Thyroid gland (tissue), 4 donors: ENCODE measurements around the gene C1R. TPM values are rescaled to one million over a fixed set of nuclear protein-coding genes. Genes with fewer than 3 reads are reported as not detected.

Source experiments
- DNase-seq, 2 donors: peaks; one replicate each; pipeline ENCODE4 v3.0.0-alpha.2; 2019
- H3K27ac ChIP-seq, 3 donors: fragments of 200-600 bp; sonication (generic); 1 replicate in 2 of 3; 2 replicates in 1 of 3; pipeline ENCODE4 v1.5.1; 2016 to 2019; ENCODE audit warnings: mild to moderate bottlenecking in 1 of 3, moderate library complexity in 1 of 3
- H3K27me3 ChIP-seq: fragments of 200-600 bp; sonication (generic); one replicate; pipeline ENCODE4 v1.5.1; 2019
- H3K36me3 ChIP-seq, 2 donors: fragments of 200-600 bp; sonication (generic); one replicate each; pipeline ENCODE4 v1.5.1; 2016 to 2019
- H3K4me1 ChIP-seq, 2 donors: fragments of 200-600 bp; sonication (generic); one replicate each; pipeline ENCODE4 v1.5.1; 2017 to 2019
- H3K4me3 ChIP-seq, 3 donors: fragments of 200-600 bp; sonication (generic); replicated peaks in 1 of 3; 1 replicate in 2 of 3; 2 replicates in 1 of 3; pipeline ENCODE4 v1.5.1; 2016; ENCODE audit warnings: mild to moderate bottlenecking in 1 of 3
- H3K9me3 ChIP-seq: fragments of 200-600 bp; sonication (generic); one replicate; pipeline ENCODE4 v1.5.1; 2017
- CTCF ChIP-seq, 6 experiments: fragments of 200-600 bp in 3 of 6; fragments of 450-650 bp in 3 of 6; sonication (generic) in 3 of 6; IDR thresholded peaks; one replicate each; pipeline ENCODE4 v1.5.1; 2016 to 2019; ENCODE audit warnings: antibody characterized with exemption in 6 of 6, mild to moderate bottlenecking in 2 of 6, inconsistent platforms in 1 of 6, moderate library complexity in 1 of 6
- POLR2A ChIP-seq, 2 donors: fragments of 450-650 bp; IDR thresholded peaks; one replicate each; pipeline ENCODE4 v1.6.1; 2017; ENCODE audit warnings: antibody characterized with exemption in 2 of 2, mild to moderate bottlenecking in 2 of 2, moderate library complexity in 1 of 2
- WGBS, 2 donors: methylation state at CpG; one replicate each; pipeline ENCODE4 v1.1.5; 2017; 5-methylcytosine and 5-hydroxymethylcytosine counted together
- intact Hi-C: fragments of 100-400 bp; cut with DNase I; formaldehyde crosslinking; loops from one replicate; pipeline ENCODE4 v1.15.1; 2023
- total RNA-seq, 4 donors: library from RNA; depleted of rRNA; stranded (reverse); fragments of >200 nt; gene quantifications; one replicate each; pipeline ENCODE4 v1.2.3, GENCODE V29; 2016

C1R gene
- total RNA-seq, 4 donors from 2014 or later: 132 to 545 (median 312) TPM

GRCh38 chr12:7093486-7093885 is 1.2 kb upstream of the C1R start:
- H3K9me3 ChIP-seq: no peaks in the 10 kb centered on the region
- intact Hi-C loops: loop anchor here (5.0 kb wide), 2 partner anchors 36 to 146 kb away; no protein-coding TSS in a partner anchor
- H3K4me3 ChIP-seq: no peak overlapping the region
- no peak for DNase-seq
- no peak overlapping the region for H3K27ac ChIP-seq
- 51 to 62% methylated on average over 5 of the region's 5 CpGs for WGBS, 2 donors
- no peaks in the 10 kb centered on the region for H3K27me3 ChIP-seq
- no peaks in the 10 kb centered on the region for H3K36me3 ChIP-seq
- peaks cover 0 to 21% of the 10 kb centered on the region in 2 donors for H3K4me1 ChIP-seq
- TF ChIP-seq POLR2A (IDR thresholded peaks at IDR 0.05) (no peak), CTCF (IDR thresholded peaks at IDR 0.05) (no peak)

GRCh38 chr12:7092986-7093460 is 778 bp upstream of the C1R start:
- Histone ChIP-seq H3K9me3 (no peaks in the 10 kb centered on the region), H3K27me3 (no peaks in the 10 kb centered on the region), H3K4me1 (peaks cover 0 to 21% of the 10 kb centered on the region in 2 donors), H3K36me3 (no peaks in the 10 kb centered on the region), H3K4me3 (no peak overlapping the region), H3K27ac (peak overlapping the region; percentile 14 to 65 (median 63))
- 60 to 74% methylated on average over 8 of the region's 8 CpGs for WGBS, 2 donors
- DNase-seq: no peak
- TF ChIP-seq CTCF (IDR thresholded peaks at IDR 0.05) (no peak), POLR2A (IDR thresholded peaks at IDR 0.05) (no peak)
- intact Hi-C loops: loop anchor here (5.0 kb wide), 2 partner anchors 36 to 146 kb away; no protein-coding TSS in a partner anchor

GRCh38 chr12:7091660-7092228 is 501 bp downstream of the C1R start:
- intact Hi-C loops: loop anchor here (5.0 kb wide), 2 partner anchors 34 to 144 kb away; no protein-coding TSS in a partner anchor
- H3K27ac ChIP-seq: peak overlapping the region in 2 of 3 donors; percentile 63 to 65
- no peaks in the 10 kb centered on the region for H3K27me3 ChIP-seq
- H3K9me3 ChIP-seq: no peaks in the 10 kb centered on the region
- WGBS, 2 donors: 22 to 69% methylated on average over 3 to 10 of the region's 10 CpGs
- peaks cover 0 to 21% of the 10 kb centered on the region in 2 donors for H3K4me1 ChIP-seq
- DNase-seq: no peak
- H3K36me3 ChIP-seq: no peaks in the 10 kb centered on the region
- peak overlapping the region in 1 of 3 donors; percentile 29 for H3K4me3 ChIP-seq
- TF ChIP-seq CTCF (IDR thresholded peaks at IDR 0.05) (no peak), POLR2A (IDR thresholded peaks at IDR 0.05) (no peak)

DNA sequence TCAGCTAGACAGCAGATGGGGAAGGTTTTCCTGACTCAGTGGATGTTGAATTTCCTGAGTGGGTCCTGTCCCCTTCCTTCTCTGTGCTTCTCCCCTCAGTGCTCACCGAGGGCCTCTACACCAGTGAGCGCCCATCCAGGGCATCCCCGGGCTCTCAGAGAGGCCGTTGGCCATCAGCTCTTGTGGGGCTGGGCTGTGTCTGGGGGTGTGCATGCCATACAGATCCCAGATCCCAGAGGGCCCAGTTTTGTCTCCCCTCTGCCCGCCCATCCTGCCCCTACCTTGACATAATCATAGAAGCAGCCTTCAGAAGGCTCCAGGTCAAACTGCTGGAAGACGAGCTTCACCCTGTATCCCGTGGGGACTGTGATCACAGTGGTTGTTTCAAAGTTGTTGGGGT is 1.1 kb downstream of the C1R start:
- H3K9me3 ChIP-seq: no peaks in the 10 kb centered on the region
- no peak for DNase-seq
- H3K4me3 ChIP-seq: peak overlapping the region in 1 of 3 donors; percentile 29
- intact Hi-C loops: loop anchor here (5.0 kb wide), 2 partner anchors 34 to 144 kb away; no protein-coding TSS in a partner anchor
- 77 to 80% methylated on average over 2 to 7 of the region's 7 CpGs for WGBS, 2 donors
- H3K36me3 ChIP-seq: no peaks in the 10 kb centered on the region
- no peaks in the 10 kb centered on the region for H3K27me3 ChIP-seq
- H3K4me1 ChIP-seq: peaks cover 0 to 21% of the 10 kb centered on the region in 2 donors
- peak overlapping the region; percentile 12 to 65 (median 63) for H3K27ac ChIP-seq
- TF ChIP-seq CTCF (IDR thresholded peaks at IDR 0.05) (no peak), POLR2A (IDR thresholded peaks at IDR 0.05) (no peak)
